H1 (cell line): Measurements from ENCODE around the gene COX10. TPM values are rescaled to one million over a fixed set of nuclear protein-coding genes. Genes with fewer than 3 reads are reported as not detected.

Experiments used
- ASH2L ChIP-seq: fragments of 200-600, 300-600 bp; sonication (generic); IDR thresholded peaks from one replicate; pipeline ENCODE4 v1.7.1; 2017; ENCODE audit warnings: low read length
- CBX5 ChIP-seq: fragments of 300-800, 300-1000 bp; sonication (generic); IDR thresholded peaks from 2 replicates; pipeline ENCODE4 v1.7.1; 2016; ENCODE audit warnings: antibody characterized with exemption, low read length, low read depth
- CHD7 ChIP-seq: fragments of 300-600 bp; sonication (generic); IDR thresholded peaks from 2 replicates; pipeline ENCODE4 v1.7.1; 2012; ENCODE audit warnings: low read length, moderate library complexity, mild to moderate bottlenecking, inconsistent platforms; ENCODE audit not compliant: insufficient replicate concordance
- GABPA ChIP-seq: IDR thresholded peaks from 2 replicates; pipeline ENCODE4 v1.6.1; 2011; ENCODE audit warnings: mild to moderate bottlenecking, low read length, moderate library complexity, borderline replicate concordance; ENCODE audit not compliant: insufficient read depth
- GTF2F1 ChIP-seq: IDR thresholded peaks from 2 replicates; pipeline ENCODE4 v1.6.1; 2012; ENCODE audit warnings: low read depth, low read length, improper control_type of control experiment, borderline replicate concordance
- PHF8 ChIP-seq: fragments of 200-600 bp; sonication (generic); conservative IDR thresholded peaks from 2 replicates; pipeline ENCODE4 v1.7.1; 2012; ENCODE audit warnings: low read depth, mild to moderate bottlenecking, inconsistent platforms, low read length, moderate library complexity
- RBBP5 ChIP-seq: IDR thresholded peaks from 2 replicates; pipeline ENCODE4 v1.7.1; 2012; ENCODE audit warnings: low read depth, mild to moderate bottlenecking, inconsistent platforms, low read length, moderate library complexity, borderline replicate concordance
- SP1 ChIP-seq: IDR thresholded peaks from 2 replicates; pipeline ENCODE4 v1.6.1; 2011; ENCODE audit warnings: low read depth, low read length
- USF2 ChIP-seq: IDR thresholded peaks from 2 replicates; pipeline ENCODE4 v1.6.1; 2011; ENCODE audit warnings: low read length, improper control_type of control experiment
- ZNF274 ChIP-seq: IDR thresholded peaks from 2 replicates; pipeline ENCODE4 v1.7.0; 2012; ENCODE audit warnings: low read length, borderline replicate concordance; ENCODE audit errors: extremely low read depth
- polyA plus RNA-seq, 7 experiments: library from polyadenylated mRNA; depleted of rRNA in 3 of 7; stranded (reverse) in 5 of 7; unstranded in 2 of 7; fragments of >200 nt in 5 of 7; fragments of 200-250 nt in 2 of 7; gene quantifications; 1 replicate in 5 of 7; 2 replicates in 1 of 7; 4 replicates in 1 of 7; pipeline versions ENCODE4 v1.2.1 to v1.2.3, GENCODE V29; 2011 to 2013; ENCODE audit warnings: missing spikeins in 2 of 7, mixed read lengths in 2 of 7
- total RNA-seq: library from RNA; stranded (reverse); fragmentation: NEBNext Ultra II Directional; extraction: Animal tissue kit (Norgen Biotek cat#: 25700); gene quantifications from 2 replicates; pipeline ENCODE4 v1.2.1, GENCODE V29; 2021

COX10 gene
- total and polyA plus RNA-seq, 2 of the 8 experiments (the other 6 are each of a cell fraction or from before 2014, with no cell fraction given), result 18.0 to 23.0 TPM

GRCh38 chr17:14046978-14047377, 22.3 kb upstream of the COX10 start (continued):
- TF ChIP-seq CBX5 (no peak), USF2 (no peak), ZNF274 (no peak), RBBP5 (no peak), GABPA (no peak), GTF2F1 (no peak), ASH2L (no peak), PHF8 (no peak), CHD7 (no peak), SP1 (no peak)
